SK-N-MC (cell line): ENCODE measurements around the gene ALG6.

Experiments
- DNase-seq: peaks from one replicate; pipeline ENCODE4 v3.0.0-alpha.2; 2011; ENCODE audit warnings: low read depth, low spot score
- H3K27ac ChIP-seq: fragments of 200-600 bp; sonication (generic); 2 replicates; pipeline ENCODE4 v1.5.1; 2016; ENCODE audit warnings: mixed run types
- H3K36me3 ChIP-seq: fragments of 200-600 bp; sonication (generic); 2 replicates; pipeline ENCODE4 v1.6.1; 2017; ENCODE audit warnings: antibody characterized with exemption, low read length, mixed read lengths; ENCODE audit not compliant: insufficient read depth
- H3K4me3 ChIP-seq: fragments of 200-600 bp; sonication (generic); 2 replicates; pipeline ENCODE4 v1.5.1; 2016
- H3K9ac ChIP-seq: fragments of 200-600 bp; sonication (generic); 2 replicates; pipeline ENCODE4 v1.8.0; 2017; ENCODE audit warnings: mixed run types, mixed read lengths; ENCODE audit not compliant: insufficient read length
- H3K9me3 ChIP-seq: fragments of 200-600 bp; sonication (generic); 2 replicates; pipeline ENCODE4 v1.6.1; 2017; ENCODE audit warnings: low read depth, mild to moderate bottlenecking, antibody characterized with exemption, low read length, moderate library complexity, mixed read lengths
- EZH2 ChIP-seq: fragments of 200-600 bp; sonication (generic); IDR thresholded peaks from one replicate; pipeline ENCODE4 v1.6.1; 2017; ENCODE audit warnings: antibody characterized with exemption
- FOXP2 ChIP-seq: optimal IDR thresholded peaks from 2 replicates; pipeline ENCODE3; 2011; ENCODE audit warnings: mild to moderate bottlenecking, moderate library complexity; ENCODE audit not compliant: insufficient read depth; ENCODE audit errors: extremely low read length, control extremely low read depth
- POLR2AphosphoS5 ChIP-seq: IDR thresholded peaks from 2 replicates; pipeline ENCODE4 v1.6.1; 2012; ENCODE audit warnings: mild to moderate bottlenecking, low read depth, low read length, borderline replicate concordance

Gene ALG6

DNA sequence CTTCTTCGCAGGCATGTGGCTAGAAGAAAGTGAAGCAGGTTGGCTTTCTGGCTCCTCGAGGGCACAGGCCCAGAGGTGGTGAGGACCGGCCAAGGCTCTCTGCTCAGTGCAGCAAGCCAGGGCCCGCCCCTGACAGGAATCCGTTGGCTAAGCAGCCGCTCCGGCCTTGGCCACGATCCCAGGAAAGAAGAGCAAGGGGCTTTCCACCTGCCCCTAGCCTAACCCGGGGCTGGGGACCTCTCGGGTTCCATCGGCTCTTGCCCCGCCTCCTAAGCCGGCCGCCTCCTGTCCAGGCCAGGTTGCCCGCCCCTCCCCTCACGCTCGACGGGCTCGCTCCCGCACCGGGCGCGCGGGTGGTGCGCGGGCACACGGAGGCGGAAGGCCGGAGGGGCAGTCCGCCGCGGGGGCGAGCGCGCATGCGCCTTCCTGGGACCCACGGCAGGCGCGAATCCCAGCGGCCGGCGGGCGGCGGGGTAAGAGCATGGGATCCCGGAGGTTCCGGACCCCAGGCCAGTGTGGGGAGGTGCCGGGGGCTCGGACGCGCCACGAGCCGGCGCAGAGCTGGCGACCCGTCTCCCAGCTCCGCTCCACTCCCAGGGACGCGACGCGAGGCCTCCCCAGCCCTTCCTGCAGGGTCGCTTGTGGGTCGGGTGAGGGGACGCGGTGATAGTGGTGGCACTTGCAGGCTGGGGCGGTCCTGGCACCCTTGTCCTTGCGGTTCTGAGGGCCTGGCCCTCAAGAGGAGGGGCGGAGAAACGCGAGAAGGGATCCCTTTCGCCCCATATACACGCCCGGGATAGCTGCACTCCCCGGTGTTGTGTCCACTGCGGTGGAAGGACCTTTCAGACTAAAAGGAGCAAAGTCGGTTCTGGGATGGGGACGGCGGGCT lies at the start of gene ALG6:
ALG6 (plus strand) TSS at position 413 of the 889 bp plus-strand sequence. CDS start 3,351 bp downstream, outside the sequence.
- peak within 1 kb of the TSS; percentile 85 for H3K4me3 ChIP-seq
- peak within 1 kb of the TSS; percentile 96 for H3K9ac ChIP-seq
- no peaks in the 10 kb centered on the region for H3K9me3 ChIP-seq
- H3K36me3 ChIP-seq = peaks cover 19% of the 10 kb centered on the region
- TF ChIP-seq EZH2 = no peak
- TF ChIP-seq POLR2AphosphoS5 = peak; percentile 96
- no peak for TF ChIP-seq FOXP2
- peak within 1 kb of the TSS; percentile 81 for H3K27ac ChIP-seq
- DNase-seq = no peak

DNA sequence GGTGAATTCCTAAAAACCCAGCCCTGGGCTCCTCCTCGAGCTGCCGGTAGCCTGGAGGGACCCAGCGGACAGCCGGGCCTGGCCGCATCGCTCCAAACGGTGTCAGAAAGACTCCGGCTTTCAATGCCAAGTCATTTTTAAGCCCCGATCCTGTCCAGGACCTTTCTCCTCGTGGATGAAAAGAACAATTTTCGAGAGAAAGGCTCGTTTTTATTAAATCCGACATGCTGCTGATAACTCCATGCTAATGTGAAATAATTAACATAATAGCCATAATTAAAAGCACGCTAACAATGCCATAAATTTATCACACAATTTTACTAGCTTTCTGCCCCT lies 49.6 kb upstream of the ALG6 start:
- no peak overlapping the region for H3K27ac ChIP-seq
- H3K4me3 ChIP-seq = peak overlapping the region; percentile 72
- H3K36me3 ChIP-seq = no peaks in the 10 kb centered on the region
- H3K9ac ChIP-seq = no peak overlapping the region
- TF ChIP-seq POLR2AphosphoS5 = no peak
- no peak for TF ChIP-seq FOXP2
- no peak for TF ChIP-seq EZH2
- DNase-seq = no peak
- H3K9me3 ChIP-seq = no peaks in the 10 kb centered on the region

DNA sequence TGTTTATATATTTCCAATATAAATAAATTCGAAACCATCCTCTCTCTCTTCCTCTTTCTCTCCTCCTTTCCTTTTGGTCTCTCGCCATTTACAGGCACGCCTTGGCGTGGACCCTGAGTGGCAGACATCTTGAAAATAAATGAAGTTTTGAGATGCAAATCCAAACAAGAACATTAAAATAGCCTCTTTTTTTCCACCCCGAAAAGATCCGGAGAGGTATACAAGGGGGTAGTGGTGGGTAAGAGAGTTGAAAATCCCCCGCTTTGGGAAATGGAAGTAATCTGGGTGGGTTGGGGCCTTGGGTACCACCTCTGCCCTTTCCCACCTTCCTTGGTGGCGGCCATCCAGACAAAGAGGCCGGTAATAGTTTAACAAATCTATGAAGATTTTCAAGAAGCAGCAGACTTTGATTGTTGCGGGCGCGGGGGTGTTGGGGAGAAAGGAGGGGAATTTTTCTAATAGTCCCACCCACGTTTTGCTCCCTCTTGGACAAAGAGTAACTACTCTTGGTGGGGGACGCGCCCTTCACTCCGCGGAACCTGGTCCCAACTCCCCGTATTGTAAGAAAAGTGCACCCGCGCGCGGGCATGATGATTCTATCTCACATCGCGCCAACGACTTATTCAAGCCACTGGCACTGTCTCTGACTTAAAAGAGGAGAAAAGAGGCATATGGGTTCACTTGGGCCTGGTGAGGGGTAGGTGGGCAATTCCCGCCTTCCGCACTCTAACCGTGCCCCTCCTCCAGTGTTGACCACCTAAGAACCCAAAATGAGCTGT lies 49.0 kb upstream of the ALG6 start:
- H3K9ac ChIP-seq = no peak overlapping the region
- TF ChIP-seq POLR2AphosphoS5 (no peak), FOXP2 (no peak), EZH2 (no peak)
- no peak overlapping the region for H3K4me3 ChIP-seq
- H3K36me3 ChIP-seq = no peaks in the 10 kb centered on the region
- no peaks in the 10 kb centered on the region for H3K9me3 ChIP-seq
- no peak overlapping the region for H3K27ac ChIP-seq
- no peak for DNase-seq

GRCh38 chr1:63319046-63320021 lies 48.1 kb upstream of the ALG6 start:
- Histone ChIP-seq H3K9ac (no peak overlapping the region), H3K4me3 (no peak overlapping the region), H3K9me3 (no peaks in the 10 kb centered on the region), H3K27ac (no peak overlapping the region), H3K36me3 (no peaks in the 10 kb centered on the region)
- no peak for DNase-seq
- TF ChIP-seq FOXP2 (no peak), POLR2AphosphoS5 (no peak), EZH2 (no peak)

DNA sequence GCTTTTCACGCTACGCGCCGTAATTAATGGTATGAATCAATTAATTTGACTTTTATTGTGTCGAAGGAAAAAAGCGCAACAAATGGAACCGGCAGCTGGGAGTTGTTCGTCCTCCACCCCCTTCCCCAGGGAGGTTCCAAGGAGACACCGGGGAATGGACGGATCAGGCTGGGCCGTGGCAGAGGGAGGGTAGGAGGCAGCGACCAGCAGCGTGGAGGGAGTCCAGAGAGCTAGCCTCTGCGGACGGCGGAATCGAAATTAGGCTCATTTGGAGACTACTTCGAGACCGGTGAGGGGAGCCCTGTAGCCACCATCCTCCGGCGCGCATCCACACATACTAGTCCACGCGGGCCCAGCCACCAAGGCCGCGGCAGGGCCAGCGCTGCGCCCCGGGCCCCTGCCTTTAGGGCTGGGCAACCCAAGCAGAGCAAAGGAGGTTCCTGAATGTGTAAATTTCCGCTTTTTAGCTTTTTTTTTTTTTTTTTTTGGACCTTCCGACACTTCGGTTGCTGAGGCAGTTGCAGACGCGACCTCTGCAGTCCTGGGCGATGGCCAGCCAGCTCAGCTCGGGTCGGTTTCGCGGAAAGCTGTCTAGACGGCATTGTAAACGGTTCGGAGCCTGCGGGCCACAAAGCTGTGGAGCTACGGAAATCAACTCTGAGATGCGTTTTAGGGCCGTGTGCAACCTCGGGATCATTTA lies 47.3 kb upstream of the ALG6 start:
- DNase-seq = no peak
- no peaks in the 10 kb centered on the region for H3K36me3 ChIP-seq
- TF ChIP-seq POLR2AphosphoS5 (no peak), EZH2 (no peak), FOXP2 (no peak)
- H3K27ac ChIP-seq = no peak overlapping the region
- H3K4me3 ChIP-seq = no peak overlapping the region
- no peak overlapping the region for H3K9ac ChIP-seq
- H3K9me3 ChIP-seq = no peaks in the 10 kb centered on the region

GRCh38 chr1:63321066-63321784 lies 46.2 kb upstream of the ALG6 start:
- DNase-seq = no peak
- Histone ChIP-seq H3K27ac (no peak overlapping the region), H3K9me3 (no peaks in the 10 kb centered on the region), H3K9ac (no peak overlapping the region), H3K4me3 (no peak overlapping the region), H3K36me3 (no peaks in the 10 kb centered on the region)
- TF ChIP-seq EZH2 (no peak), POLR2AphosphoS5 (no peak), FOXP2 (no peak)

- no peak for DNase-seq
- H3K4me3 ChIP-seq = peak overlapping the region; percentile 92
- H3K36me3 ChIP-seq = no peaks in the 10 kb centered on the region
- no peaks in the 10 kb centered on the region for H3K9me3 ChIP-seq
- TF ChIP-seq EZH2 (no peak), FOXP2 (no peak), POLR2AphosphoS5 (no peak)
- no peak overlapping the region for H3K27ac ChIP-seq
- H3K9ac ChIP-seq = no peak overlapping the region
These were observed 45.7 kb upstream of the ALG6 start for GRCh38 chr1:63321785-63322113.
